Measurements from ENCODE around the gene C3orf20.

Gene C3orf20

GRCh38 chr3:14814411-14814871 is 139.5 kb downstream of the C3orf20 start:
- no peak for DNase-seq (ENCODE audit: low spot score)

- DNase-seq (ENCODE audit: low spot score) = no peak
These were observed 141.4 kb downstream of the C3orf20 start for GRCh38 chr3:14816359-14816758.

DNA sequence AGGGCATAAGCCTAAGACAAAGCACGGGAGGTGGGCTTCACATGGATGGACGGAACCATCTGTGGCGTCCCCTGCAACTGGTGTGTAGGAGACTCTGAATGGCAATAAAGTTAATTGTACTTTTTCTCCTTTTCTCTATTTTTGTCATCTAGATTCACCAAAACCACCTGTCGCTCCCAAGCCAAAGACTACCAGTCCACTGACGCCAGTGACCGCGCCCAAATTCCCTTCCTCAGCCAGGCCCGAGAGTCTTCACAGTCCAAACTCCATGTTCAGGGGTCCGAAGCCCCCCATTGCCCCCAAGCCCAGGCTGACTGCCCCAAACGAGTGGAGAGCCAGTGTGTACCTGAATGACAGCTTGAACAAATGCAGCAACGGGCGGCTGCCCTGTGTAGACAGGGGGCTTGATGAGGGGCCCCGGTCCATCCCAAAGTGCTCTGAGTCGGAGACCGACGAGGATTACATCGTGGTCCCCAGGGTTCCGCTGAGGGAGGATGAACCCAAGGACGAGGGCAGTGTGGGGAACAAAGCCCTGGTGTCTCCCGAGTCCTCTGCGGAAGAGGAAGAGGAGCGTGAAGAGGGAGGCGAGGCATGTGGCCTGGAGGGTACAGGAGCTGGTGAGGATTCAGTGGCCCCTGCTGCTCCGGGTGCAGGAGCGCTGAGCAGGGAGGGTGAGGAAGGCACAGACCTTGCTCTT is 144.0 kb downstream of the C3orf20 start, which contains the start of gene FGD5:
Gene FGD5 (plus strand): TSS at position 159 of the 697 bp plus-strand sequence. CDS start 110 bp downstream, at position 269.
- DNase-seq (ENCODE audit: low spot score) = no peak

GRCh38 chr3:14819671-14820070 is 144.7 kb downstream of the C3orf20 start:
- no peak for DNase-seq (ENCODE audit: low spot score)

DNA sequence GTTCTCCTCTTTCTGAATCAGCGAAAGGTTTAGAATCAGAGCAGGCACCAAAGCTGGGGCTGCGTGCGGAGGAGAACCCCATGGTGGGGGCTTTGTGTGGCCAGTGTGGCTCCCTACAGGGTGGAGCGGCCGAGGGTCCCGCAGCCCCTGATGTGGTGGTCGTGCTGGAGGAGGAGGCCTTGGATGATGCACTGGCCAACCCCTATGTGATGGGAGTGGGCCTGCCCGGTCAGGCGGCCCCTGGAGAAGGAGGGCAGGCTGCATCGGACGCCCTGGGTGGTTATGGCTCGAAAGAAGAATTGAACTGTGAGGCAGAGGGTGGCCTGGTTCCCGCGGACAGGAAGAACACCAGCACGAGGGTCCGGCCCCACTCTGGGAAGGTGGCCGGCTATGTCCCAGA is 145.2 kb downstream of the C3orf20 start:
- no peak for DNase-seq (ENCODE audit: low spot score)

DNA sequence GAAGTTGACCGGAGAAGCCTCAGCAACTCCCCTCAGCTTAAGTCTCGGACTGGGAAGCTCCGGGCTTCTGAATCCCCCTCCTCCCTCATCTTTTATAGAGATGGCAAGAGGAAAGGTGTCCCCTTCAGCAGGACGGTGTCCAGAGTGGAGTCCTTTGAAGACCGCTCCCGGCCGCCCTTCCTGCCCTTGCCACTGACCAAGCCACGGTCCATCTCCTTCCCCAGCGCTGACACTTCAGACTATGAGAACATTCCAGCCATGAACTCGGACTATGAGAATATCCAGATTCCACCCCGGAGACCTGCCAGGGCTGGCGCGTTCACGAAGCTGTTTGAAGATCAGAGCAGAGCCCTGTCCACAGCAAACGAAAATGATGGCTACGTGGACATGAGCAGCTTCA is 146.2 kb downstream of the C3orf20 start:
- DNase-seq (ENCODE audit: low spot score) = no peak

DNA sequence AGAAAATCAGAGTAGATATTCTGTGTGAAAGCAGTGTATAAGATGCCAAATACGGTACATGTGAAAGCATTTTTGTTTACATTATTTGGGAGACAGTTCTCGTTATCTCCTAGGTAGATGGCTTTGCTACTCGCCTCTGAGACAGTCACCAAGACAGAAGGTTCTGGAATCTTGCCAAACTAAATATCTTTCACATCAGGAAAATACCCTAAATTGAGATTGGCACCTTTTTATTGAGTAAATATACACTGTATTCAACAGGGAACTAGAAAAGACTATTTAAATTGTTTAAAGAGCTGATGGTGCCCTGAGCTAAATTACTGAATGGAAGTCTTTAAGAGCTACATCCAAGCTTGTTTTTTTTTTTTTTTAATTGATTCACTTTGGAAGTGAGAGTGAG is 147.2 kb downstream of the C3orf20 start:
- no peak for DNase-seq (ENCODE audit: low spot score)
